Smooth muscle cell (in vitro differentiated cells): ENCODE measurements around the gene EPHB2. TPM values are rescaled to one million over a fixed set of nuclear protein-coding genes. Genes with fewer than 3 reads are reported as not detected.

Source experiments
- DNase-seq: peaks from one replicate; lab custom pipeline; 2025; ENCODE audit not compliant: unreplicated experiment; lab: John Stamatoyannopoulos, UW
- H2AFZ ChIP-seq: fragments of 200-600 bp; sonication (generic); 2 replicates; pipeline ENCODE4 v1.6.0; 2016; ENCODE audit warnings: antibody characterized with exemption, low read depth, mild to moderate bottlenecking
- H3F3A ChIP-seq: fragments of 200-600 bp; sonication (generic); 2 replicates; pipeline ENCODE4 v1.6.0; 2017; ENCODE audit warnings: antibody characterized with exemption, low read depth
- H3K27ac ChIP-seq: fragments of 200-600 bp; sonication (generic); 2 replicates; pipeline ENCODE4 v1.5.1; 2016; ENCODE audit warnings: low read depth, mild to moderate bottlenecking
- H3K27me3 ChIP-seq: fragments of 200-600 bp; sonication (generic); 2 replicates; pipeline ENCODE4 v1.6.1; 2016; ENCODE audit warnings: low read depth, mild to moderate bottlenecking
- H3K36me3 ChIP-seq: fragments of 200-600 bp; sonication (generic); 2 replicates; pipeline ENCODE4 v1.5.1; 2016; ENCODE audit warnings: low read depth
- H3K4me1 ChIP-seq: fragments of 200-600 bp; sonication (generic); 2 replicates; pipeline ENCODE4 v1.5.1; 2016; ENCODE audit warnings: low read depth
- H3K4me2 ChIP-seq: fragments of 200-600 bp; sonication (generic); 2 replicates; pipeline ENCODE4 v1.6.0; 2016; ENCODE audit warnings: mild to moderate bottlenecking
- H3K4me3 ChIP-seq: fragments of 200-600 bp; sonication (generic); 2 replicates; pipeline ENCODE4 v1.5.1; 2016; ENCODE audit warnings: mild to moderate bottlenecking
- H3K79me2 ChIP-seq: fragments of 200-600 bp; sonication (generic); 2 replicates; pipeline ENCODE4 v1.6.0; 2016; ENCODE audit warnings: low read depth, mild to moderate bottlenecking
- H3K9ac ChIP-seq: fragments of 200-600 bp; sonication (generic); 2 replicates; pipeline ENCODE4 v1.6.0; 2016; ENCODE audit warnings: low read depth
- H3K9me3 ChIP-seq: fragments of 200-600 bp; sonication (generic); replicated peaks from 2 replicates; pipeline ENCODE4 v1.5.1; 2016; ENCODE audit warnings: low read depth
- H4K20me1 ChIP-seq: fragments of 200-600 bp; sonication (generic); 2 replicates; pipeline ENCODE4 v1.6.0; 2016; ENCODE audit warnings: low read depth
- CTCF ChIP-seq: fragments of 200-600 bp; sonication (generic); IDR thresholded peaks from 2 replicates; pipeline ENCODE4 v1.5.1; 2017; ENCODE audit warnings: borderline replicate concordance, mild to moderate bottlenecking, antibody characterized with exemption; ENCODE audit not compliant: insufficient read depth, poor library complexity, severe bottlenecking
- WGBS: methylation state at CpG from one replicate; pipeline ENCODE4 v1.1.7; 2016; ENCODE audit warnings: low lambda C conversion rate; 5-methylcytosine and 5-hydroxymethylcytosine counted together
- polyA plus RNA-seq: library from polyadenylated mRNA; unstranded; fragments of >200 nt; fragmentation: Nextera tagmentation; extraction: Ambion mirVana; gene quantifications from 2 replicates; pipeline ENCODE4 v1.2.1, GENCODE V29; 2016
- total RNA-seq: library from RNA; depleted of rRNA; stranded (reverse); fragments of >200 nt; gene quantifications from 2 replicates; pipeline ENCODE4 v1.2.3, GENCODE V29; 2014

Gene EPHB2
- total and polyA plus RNA-seq, 2 experiments from 2014 or later = 1.1 to 6.7 TPM

GRCh38 chr1:22876359-22877111 is 165.9 kb downstream of the EPHB2 start:
- TF ChIP-seq CTCF = no peak
- Histone ChIP-seq H3K27me3 (peaks cover 6% of the 10 kb centered on the region), H3K27ac (no peak overlapping the region), H2AFZ (no peak overlapping the region), H3K4me3 (no peak overlapping the region), H3K4me1 (peaks cover 37% of the 10 kb centered on the region), H3K79me2 (no peaks in the 10 kb centered on the region), H3K9me3 (no peaks in the 10 kb centered on the region), H4K20me1 (no peaks in the 10 kb centered on the region), H3K9ac (no peak overlapping the region), H3K4me2 (no peak overlapping the region), H3F3A (no peaks in the 10 kb centered on the region), H3K36me3 (no peaks in the 10 kb centered on the region)
- 50% methylated on average over 20 of the region's 20 CpGs for WGBS
- no peak for DNase-seq

GRCh38 chr1:22877112-22877915 is 166.7 kb downstream of the EPHB2 start:
- Histone ChIP-seq H3K79me2 (no peaks in the 10 kb centered on the region), H3K27me3 (peaks cover 1% of the 10 kb centered on the region), H4K20me1 (no peaks in the 10 kb centered on the region), H3K9ac (no peak overlapping the region), H3F3A (no peaks in the 10 kb centered on the region), H2AFZ (no peak overlapping the region), H3K36me3 (no peaks in the 10 kb centered on the region), H3K4me2 (no peak overlapping the region), H3K4me1 (peaks cover 37% of the 10 kb centered on the region), H3K9me3 (no peaks in the 10 kb centered on the region), H3K27ac (no peak overlapping the region), H3K4me3 (no peak overlapping the region)
- TF ChIP-seq CTCF = no peak
- DNase-seq = no peak
- WGBS = 86% methylated on average over 12 of the region's 12 CpGs

DNA sequence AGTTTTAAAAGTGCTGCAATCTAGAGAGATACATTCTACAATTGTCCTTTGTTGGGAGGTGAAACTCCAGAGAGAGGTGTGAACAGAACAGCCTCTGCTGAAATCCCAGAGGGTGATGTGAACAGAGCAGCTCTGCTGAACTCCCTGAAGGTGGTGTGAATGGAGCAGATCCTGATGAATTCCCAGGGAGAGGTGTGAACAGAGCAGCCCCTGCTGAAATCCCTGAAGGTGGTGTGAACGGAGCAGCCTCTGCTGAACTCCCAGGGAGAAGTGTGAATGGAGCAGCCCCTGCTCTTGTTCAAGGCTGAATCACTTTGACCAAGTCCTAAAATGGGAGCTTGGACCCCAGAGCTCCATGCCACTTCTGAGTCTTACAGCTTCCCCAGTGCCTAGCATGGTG is 167.3 kb downstream of the EPHB2 start:
- no peaks in the 10 kb centered on the region for H3F3A ChIP-seq
- no peak overlapping the region for H3K27ac ChIP-seq
- H3K4me1 ChIP-seq = peaks cover 37% of the 10 kb centered on the region
- H3K4me2 ChIP-seq = no peak overlapping the region
- no peak for TF ChIP-seq CTCF
- H3K9me3 ChIP-seq = no peaks in the 10 kb centered on the region
- no peak overlapping the region for H3K4me3 ChIP-seq
- no peak overlapping the region for H3K9ac ChIP-seq
- 83% methylated on average over 1 of the region's 1 CpG for WGBS
- H4K20me1 ChIP-seq = no peaks in the 10 kb centered on the region
- no peaks in the 10 kb centered on the region for H3K79me2 ChIP-seq
- H3K36me3 ChIP-seq = no peaks in the 10 kb centered on the region
- no peaks in the 10 kb centered on the region for H3K27me3 ChIP-seq
- H2AFZ ChIP-seq = no peak overlapping the region
- no peak for DNase-seq
